GM12878 (cell line): ENCODE data around the gene IL11. TPM values are rescaled to one million over a fixed set of nuclear protein-coding genes. Genes with fewer than 3 reads are reported as not detected.
A peak's percentile ranks its signal among the peaks of the same experiment; 100 is the strongest.

Experiments used
- ATAC-seq: fragments of 200-7000 bp; cut with Tn5 transposase; 3 replicates; pipeline ENCODE4 v1.9.1; 2020; ENCODE audit warnings: mild to moderate bottlenecking, moderate library complexity
- BruUV-seq: library from RNA; stranded (reverse); fragments of 400-500 nt; replicated peaks from 2 replicates; lab custom pipeline; 2021; lab: Mats Ljungman, UMichigan
- CTCF ChIA-PET: fragments of 300-600 bp; sonication (Branson Sonifier 250); formaldehyde crosslinking; extraction: SDS; loops from one replicate; lab custom pipeline; 2021; ENCODE audit warnings: inconsistent platforms; lab: Yijun Ruan, JAX
- POLR2A ChIA-PET: fragments of 350-600 bp; formaldehyde crosslinking; extraction: SDS; loops from one replicate; lab custom pipeline; 2021; ENCODE audit warnings: inconsistent platforms; lab: Charles Lee
- RAD21 ChIA-PET: fragments of 300-600 bp; sonication (Branson Sonifier 250); formaldehyde crosslinking; loops from one replicate; lab custom pipeline; 2023; ENCODE audit warnings: antibody characterized with exemption; ENCODE audit not compliant: unreplicated experiment; lab: Charles Lee
- SMC1A ChIA-PET: fragments of 300-600 bp; sonication (Branson Sonifier 250); formaldehyde crosslinking; loops from one replicate; lab custom pipeline; 2023; ENCODE audit not compliant: unreplicated experiment, uncharacterized antibody; lab: Charles Lee
- DNase-seq: peaks from one replicate; pipeline ENCODE4 v3.0.0-alpha.2; 2011; ENCODE audit warnings: low read depth, low spot score
- FAIRE-seq: peaks from 3 replicates; lab custom pipeline; 2011; peaks lifted over from hg19 to GRCh38; lab: Jason Lieb, UNC
- H2AFZ ChIP-seq: 2 replicates; pipeline ENCODE4 v1.6.0; 2011; ENCODE audit warnings: low read depth, low read length, control low read depth; ENCODE audit not compliant: control insufficient read depth
- H3K27ac ChIP-seq: 2 replicates; pipeline ENCODE4 v1.5.1; 2011; ENCODE audit warnings: control low read depth; ENCODE audit not compliant: control insufficient read depth, insufficient read depth
- H3K27me3 ChIP-seq, 2 experiments: replicated peaks in 1 of 2; 2 replicates each; pipeline versions ENCODE4 v1.6.0 to v1.6.1; 2011; ENCODE audit warnings: low read length in 1 of 2; ENCODE audit not compliant: control insufficient read depth in 2 of 2, insufficient read depth in 2 of 2
- H3K36me3 ChIP-seq, 2 experiments: 2 replicates each; pipeline ENCODE4 v1.5.1; 2011; ENCODE audit warnings: low read length in 1 of 2; ENCODE audit not compliant: control insufficient read depth in 2 of 2, insufficient read depth in 2 of 2
- H3K4me1 ChIP-seq: 2 replicates; pipeline ENCODE4 v1.6.1; 2011; ENCODE audit warnings: mild to moderate bottlenecking, low read length, moderate library complexity, mixed read lengths; ENCODE audit not compliant: control insufficient read depth, insufficient read depth
- H3K4me2 ChIP-seq: 2 replicates; pipeline ENCODE4 v1.6.0; 2011; ENCODE audit warnings: control low read depth; ENCODE audit not compliant: control insufficient read depth, insufficient read depth
- H3K4me3 ChIP-seq: fragments of 200-600 bp; sonication (generic); 2 replicates; pipeline ENCODE4 v1.5.1; 2016
- H3K79me2 ChIP-seq: 2 replicates; pipeline ENCODE4 v1.6.0; 2011; ENCODE audit warnings: low read length; ENCODE audit not compliant: control insufficient read depth, insufficient read depth
- H3K9ac ChIP-seq: 2 replicates; pipeline ENCODE4 v1.8.0; 2011; ENCODE audit warnings: low read length, control low read depth, mixed read lengths; ENCODE audit not compliant: control insufficient read depth, insufficient read depth
- H3K9me3 ChIP-seq: replicated peaks from 3 replicates; pipeline ENCODE4 v1.5.1; 2011; ENCODE audit warnings: mild to moderate bottlenecking, low read length; ENCODE audit not compliant: control insufficient read depth, insufficient read depth
- H4K20me1 ChIP-seq: 2 replicates; pipeline ENCODE4 v1.6.0; 2011; ENCODE audit not compliant: control insufficient read depth, insufficient read depth
- CREM ChIP-seq: IDR thresholded peaks from 2 replicates; pipeline ENCODE4 v1.6.1; 2014; ENCODE audit warnings: antibody characterized with exemption, low read depth
- EGR1 ChIP-seq, 2 experiments: IDR thresholded peaks; 1 replicate in 1 of 2; 2 replicates in 1 of 2; pipeline ENCODE4 v1.6.1; 2011 to 2012; ENCODE audit warnings: low read depth in 2 of 2, low read length in 2 of 2, borderline replicate concordance in 1 of 2, mild to moderate bottlenecking in 1 of 2, moderate library complexity in 1 of 2
- LARP7 ChIP-seq: fragments of 450-650 bp; IDR thresholded peaks from 2 replicates; pipeline ENCODE4 v1.6.1; 2017; ENCODE audit warnings: mild to moderate bottlenecking
- MTA2 ChIP-seq: fragments of 450-650 bp; IDR thresholded peaks from 2 replicates; pipeline ENCODE4 v1.6.1; 2016; ENCODE audit warnings: low read depth, mild to moderate bottlenecking, moderate library complexity
- PAX5 ChIP-seq: IDR thresholded peaks from 2 replicates; pipeline ENCODE4 v1.6.1; 2011; ENCODE audit warnings: low read depth, low read length, borderline replicate concordance
- SP1 ChIP-seq: IDR thresholded peaks from one replicate; pipeline ENCODE4 v1.6.1; 2011; ENCODE audit warnings: low read depth, low read length
- SUZ12 ChIP-seq: fragments of 200-600 bp; sonication (generic); IDR thresholded peaks from one replicate; pipeline ENCODE4 v1.6.1; 2018; ENCODE audit warnings: antibody characterized with exemption, mild to moderate bottlenecking; ENCODE audit not compliant: unreplicated experiment
- TBL1XR1 ChIP-seq: IDR thresholded peaks from 2 replicates; pipeline ENCODE4 v1.6.1; 2012; ENCODE audit warnings: low read depth, low read length, improper control_type of control experiment
- WGBS: methylation state at CpG from one replicate; pipeline ENCODE4 v1.1.6; 2016; ENCODE audit warnings: low lambda C conversion rate; ENCODE audit not compliant: insufficient replicate concordance, insufficient coverage; ENCODE audit errors: missing lambda C conversion rate; 5-methylcytosine and 5-hydroxymethylcytosine counted together
- in situ Hi-C: fragments of 300-500 bp; cut with MboI; formaldehyde crosslinking; loops from 9 replicates; pipeline ENCODE4 v1.14.3; 2018; ENCODE audit warnings: mixed read lengths
- intact Hi-C: fragments of 100-400 bp; cut with micrococcal nuclease; formaldehyde crosslinking; loops from one replicate; pipeline ENCODE4 v1.14.2; 2022; ENCODE audit not compliant: unreplicated experiment
- polyA plus RNA-seq, 11 experiments: library from polyadenylated mRNA; depleted of rRNA in 4 of 11; unstranded in 6 of 11; stranded (reverse) in 5 of 11; fragments of >200 nt; fragmentation: Nextera tagmentation in 4 of 11; fragmentation: Illumina TruSeq in 1 of 11; extraction: Ambion mirVana in 4 of 11; extraction: Trizol in 1 of 11; gene quantifications; 1 replicate in 1 of 11; 2 replicates in 10 of 11; pipeline versions ENCODE4 v1.2.1 to v1.2.3, GENCODE V29; 2011 to 2016; ENCODE audit warnings: inconsistent platforms in 2 of 11, missing spikeins in 2 of 11, low read depth in 1 of 11
- total RNA-seq, 4 experiments: library from RNA; depleted of rRNA in 3 of 4; stranded (reverse); fragments of >200 nt in 3 of 4; fragmentation: Illumina TruSeq in 1 of 4; extraction: Trizol in 1 of 4; gene quantifications; 2 replicates each; pipeline versions ENCODE4 v1.2.1 to v1.2.3, GENCODE V29; 2013 to 2021

The IL11 gene
- total and polyA plus RNA-seq, 10 of the 15 experiments (the other 5 are each of a cell fraction or from before 2014, with no cell fraction given), result 0.15 TPM; not detected in 9

DNA sequence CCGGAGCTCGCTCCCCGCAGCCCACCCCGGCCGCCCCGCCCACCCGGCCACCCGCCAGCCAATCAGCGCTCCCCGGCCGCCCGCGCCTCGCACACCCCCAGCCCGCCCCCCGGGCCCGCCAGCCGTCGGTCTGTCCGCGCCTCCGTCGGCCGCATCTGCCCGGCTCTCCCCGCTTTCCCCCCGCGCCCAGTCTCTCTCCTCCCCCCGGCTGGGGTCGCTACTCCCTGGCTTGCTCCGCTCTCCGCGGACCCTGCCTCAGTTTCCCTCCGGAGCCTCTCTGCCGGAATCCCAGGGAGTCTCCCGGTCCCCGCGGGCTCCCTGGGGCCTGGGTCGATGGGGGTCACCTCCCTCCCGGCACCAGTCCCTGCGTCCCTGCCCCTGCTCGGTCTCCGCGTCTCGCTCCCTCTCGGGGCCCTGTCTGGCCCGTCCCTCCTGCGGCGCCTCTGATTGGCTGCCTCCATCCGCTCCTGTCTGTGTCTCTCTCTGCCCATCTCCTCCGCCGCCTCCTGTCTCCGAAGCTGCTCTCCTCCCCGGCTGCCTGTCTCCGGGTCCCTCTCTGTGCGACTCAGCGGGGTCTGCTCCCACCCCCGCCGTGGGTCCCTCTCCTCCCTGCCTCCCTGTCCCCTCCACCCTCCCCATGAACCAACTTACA, 484 bp downstream of the IL11 start (continued):
- TF ChIP-seq SP1 (no peak), TBL1XR1 (no peak), SUZ12 (peak; percentile 98), MTA2 (no peak), CREM (no peak)

DNA sequence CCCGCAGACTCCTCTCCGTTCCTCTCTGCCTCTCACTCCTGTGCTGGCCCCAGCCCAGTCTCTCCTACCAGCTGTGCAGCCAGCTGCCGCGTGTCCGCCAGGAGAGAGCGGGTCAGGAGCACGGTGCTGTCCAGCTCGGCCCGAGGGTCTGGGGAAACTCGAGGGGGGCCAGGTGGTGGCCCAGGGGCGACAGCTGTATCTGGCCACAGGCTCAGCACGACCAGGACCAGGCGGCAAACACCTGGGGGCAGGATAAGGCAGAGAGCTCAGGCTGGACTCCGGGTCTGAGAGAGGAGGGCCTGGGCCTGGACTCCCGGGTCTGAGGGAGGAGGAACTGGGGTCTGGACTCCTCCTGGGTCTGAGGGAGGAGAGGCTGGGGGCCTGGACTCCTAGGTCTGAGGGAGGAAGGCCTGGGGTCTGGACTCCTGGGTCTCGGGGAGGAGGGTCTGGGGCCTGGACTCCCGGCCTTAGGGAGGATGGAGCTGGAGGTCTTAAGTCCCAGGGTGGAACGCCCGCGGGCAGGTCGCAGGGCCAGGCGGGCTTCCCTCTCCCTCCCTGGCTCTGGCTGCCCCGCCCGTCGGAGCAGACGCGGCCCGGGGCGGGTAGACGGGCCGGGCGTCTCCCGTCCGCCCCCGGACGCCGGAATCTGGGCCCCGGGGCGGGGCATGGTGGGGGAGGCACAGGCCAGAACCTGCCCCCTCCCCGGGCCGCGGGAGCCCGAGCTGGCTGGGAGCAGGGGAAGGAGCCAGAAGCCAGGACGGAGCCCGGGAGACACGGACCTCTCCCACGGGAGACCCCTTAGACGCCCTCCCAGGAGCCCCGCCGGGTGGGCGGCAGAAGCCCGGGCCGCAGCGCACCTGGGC, 1.3 kb downstream of the IL11 start:
- no peaks in the 10 kb centered on the region for H4K20me1 ChIP-seq
- SMC1A ChIA-PET, result no interaction called here
- FAIRE-seq, result no peak
- 0 out of 2 replicates have a peak overlapping the region, but pooled peaks have one; percentile 17 for H3K4me2 ChIP-seq
- no peak overlapping the region for H2AFZ ChIP-seq
- intact Hi-C loops, result no loop called here
- 20% methylated on average over 39 of the region's 54 CpGs for WGBS
- TF ChIP-seq PAX5, result no peak
- TF ChIP-seq LARP7, result no peak
- peak in 1 of 2 experiments; percentile 76; a peak in 2 of 3 replicates for TF ChIP-seq EGR1 (IDR thresholded peaks at IDR 0.05; ENCODE audit: borderline replicate concordance in 1 of 2, low read depth in 2 of 2, low read length in 2 of 2)
- TF ChIP-seq SUZ12, result peak; percentile 95
- TF ChIP-seq, all 136 proteins: peak for 2
- CTCF ChIA-PET, result interaction anchor here (0.7 kb wide), 2 partner anchors 15 to 135 kb away, joined by 3 read pairs; partner anchors contain the start of gene TMEM238
- Histone ChIP-seq H3K36me3 (no peaks in the 10 kb centered on the region), H3K4me3 (no peak overlapping the region), H3K4me1 (no peaks in the 10 kb centered on the region), H3K27ac (no peak overlapping the region), H3K27me3 (peaks cover 3 to 10% of the 10 kb centered on the region in 2 experiments), H3K9me3 (no peaks in the 10 kb centered on the region), H3K9ac (no peak overlapping the region), H3K79me2 (no peaks in the 10 kb centered on the region)
- ATAC-seq (peak; percentile 43; the same call in 2 of the 3 replicates), DNase-seq (no peak)
- BruUV-seq, result no TSS peak
- RAD21 ChIA-PET, result no interaction called here
- in situ Hi-C loops, result no loop called here
- POLR2A ChIA-PET, result no interaction called here
